Hepatocyte (in vitro differentiated cells): Measurements from ENCODE around the gene CDC5L. TPM values are rescaled to one million over a fixed set of nuclear protein-coding genes. Genes with fewer than 3 reads are reported as not detected.
A peak's percentile ranks its signal among the peaks of the same experiment; 100 is the strongest.

Experiments used
- DNase-seq: peaks from one replicate; pipeline ENCODE4 v3.0.0-alpha.2; 2016; ENCODE audit warnings: low spot score
- H2AFZ ChIP-seq: fragments of 200-600 bp; sonication (generic); 2 replicates; pipeline ENCODE4 v1.6.0; 2016; ENCODE audit warnings: antibody characterized with exemption, mild to moderate bottlenecking
- H3K27ac ChIP-seq: fragments of 200-600 bp; sonication (generic); 2 replicates; pipeline ENCODE4 v1.5.1; 2016; ENCODE audit warnings: mild to moderate bottlenecking
- H3K27me3 ChIP-seq: fragments of 200-600 bp; sonication (generic); 2 replicates; pipeline ENCODE4 v1.6.1; 2016
- H3K36me3 ChIP-seq: fragments of 200-600 bp; sonication (generic); replicated peaks from 2 replicates; pipeline ENCODE4 v1.5.1; 2016; ENCODE audit warnings: low read depth; ENCODE audit not compliant: insufficient read depth
- H3K4me1 ChIP-seq: fragments of 200-600 bp; sonication (generic); 2 replicates; pipeline ENCODE4 v1.5.1; 2016; ENCODE audit warnings: mild to moderate bottlenecking, moderate library complexity; ENCODE audit not compliant: insufficient read depth
- H3K4me2 ChIP-seq: fragments of 200-600 bp; sonication (generic); 2 replicates; pipeline ENCODE4 v1.6.0; 2016
- H3K4me3 ChIP-seq: fragments of 200-600 bp; sonication (generic); 2 replicates; pipeline ENCODE4 v1.5.1; 2016; ENCODE audit warnings: mild to moderate bottlenecking
- H3K79me2 ChIP-seq: fragments of 200-600 bp; sonication (generic); 2 replicates; pipeline ENCODE4 v1.6.0; 2017; ENCODE audit warnings: mild to moderate bottlenecking
- H3K9me2 ChIP-seq: fragments of 200-600 bp; sonication (generic); replicated peaks from 2 replicates; pipeline ENCODE4 v1.6.0; 2017; ENCODE audit warnings: mild to moderate bottlenecking; ENCODE audit not compliant: insufficient read depth
- H3K9me3 ChIP-seq: fragments of 200-600 bp; sonication (generic); 2 replicates; pipeline ENCODE4 v1.5.1; 2016; ENCODE audit warnings: low read depth, mild to moderate bottlenecking
- H4K20me1 ChIP-seq: fragments of 200-600 bp; sonication (generic); 2 replicates; pipeline ENCODE4 v1.6.0; 2016; ENCODE audit warnings: mild to moderate bottlenecking; ENCODE audit not compliant: insufficient read depth, poor library complexity, severe bottlenecking
- CTCF ChIP-seq: fragments of 200-600 bp; sonication (generic); IDR thresholded peaks from 2 replicates; pipeline ENCODE4 v1.5.1; 2016; ENCODE audit warnings: antibody characterized with exemption, mild to moderate bottlenecking; ENCODE audit not compliant: poor library complexity
- EZH2 ChIP-seq: fragments of 200-600 bp; sonication (generic); IDR thresholded peaks from 2 replicates; pipeline ENCODE4 v1.6.1; 2016; ENCODE audit warnings: antibody characterized with exemption, mild to moderate bottlenecking, borderline replicate concordance
- EZH2phosphoT487 ChIP-seq: fragments of 200-600 bp; sonication (generic); IDR thresholded peaks from one replicate; pipeline ENCODE4 v1.6.1; 2018; ENCODE audit warnings: antibody characterized with exemption, mild to moderate bottlenecking, low read depth, moderate library complexity; ENCODE audit not compliant: unreplicated experiment, severe bottlenecking
- WGBS: methylation state at CpG from one replicate; pipeline ENCODE4 v1.1.6; 2016; ENCODE audit warnings: low lambda C conversion rate; ENCODE audit errors: missing lambda C conversion rate; 5-methylcytosine and 5-hydroxymethylcytosine counted together
- polyA plus RNA-seq: library from polyadenylated mRNA; unstranded; fragments of >200 nt; fragmentation: Nextera tagmentation; extraction: Ambion mirVana; gene quantifications from 2 replicates; pipeline ENCODE4 v1.2.1, GENCODE V29; 2016
- total RNA-seq: library from RNA; depleted of rRNA; stranded (reverse); fragments of >200 nt; gene quantifications from 2 replicates; pipeline ENCODE4 v1.2.3, GENCODE V29; 2014

The CDC5L gene
- total and polyA plus RNA-seq, 2 experiments from 2014 or later: 10.0 to 23.1 TPM

GRCh38 chr6:44352259-44352658, 35.2 kb upstream of the CDC5L start:
- 80% methylated on average over 4 of the region's 4 CpGs for WGBS
- no peaks in the 10 kb centered on the region for H3K4me1 ChIP-seq
- H3K4me2 ChIP-seq: no peak overlapping the region
- no peaks in the 10 kb centered on the region for H3K27me3 ChIP-seq
- H3K79me2 ChIP-seq: no peaks in the 10 kb centered on the region
- H2AFZ ChIP-seq: no peak overlapping the region
- H3K9me3 ChIP-seq: no peaks in the 10 kb centered on the region
- H4K20me1 ChIP-seq: no peaks in the 10 kb centered on the region
- TF ChIP-seq EZH2phosphoT487 (no peak), EZH2 (no peak), CTCF (no peak)
- H3K27ac ChIP-seq: no peak overlapping the region
- no peak overlapping the region for H3K4me3 ChIP-seq
- H3K36me3 ChIP-seq: no peaks in the 10 kb centered on the region
- no peak for DNase-seq
- H3K9me2 ChIP-seq: no peaks in the 10 kb centered on the region

- TF ChIP-seq EZH2: no peak
- TF ChIP-seq EZH2phosphoT487: no peak
- TF ChIP-seq CTCF: no peak
- Histone ChIP-seq H3K4me1 (no peaks in the 10 kb centered on the region), H2AFZ (no peak overlapping the region), H3K4me2 (no peak overlapping the region), H3K27me3 (no peaks in the 10 kb centered on the region), H3K79me2 (no peaks in the 10 kb centered on the region), H3K9me2 (no peaks in the 10 kb centered on the region), H3K4me3 (no peak overlapping the region), H4K20me1 (no peaks in the 10 kb centered on the region), H3K27ac (peak overlapping the region; percentile 23), H3K36me3 (no peaks in the 10 kb centered on the region), H3K9me3 (no peaks in the 10 kb centered on the region)
- 32% methylated on average over 2 of the region's 2 CpGs for WGBS
- peak; percentile 32 for DNase-seq
Measured at GRCh38 chr6:44353336-44353735, 34.2 kb upstream of the CDC5L start.

GRCh38 chr6:44355640-44356039, 31.9 kb upstream of the CDC5L start:
- no peaks in the 10 kb centered on the region for H4K20me1 ChIP-seq
- H3K4me3 ChIP-seq: no peak overlapping the region
- no peak overlapping the region for H3K27ac ChIP-seq
- no peaks in the 10 kb centered on the region for H3K4me1 ChIP-seq
- no peaks in the 10 kb centered on the region for H3K9me2 ChIP-seq
- no peak overlapping the region for H2AFZ ChIP-seq
- no peak overlapping the region for H3K4me2 ChIP-seq
- no peaks in the 10 kb centered on the region for H3K27me3 ChIP-seq
- 74% methylated on average over 4 of the region's 4 CpGs for WGBS
- DNase-seq: no peak
- H3K9me3 ChIP-seq: no peaks in the 10 kb centered on the region
- H3K79me2 ChIP-seq: no peaks in the 10 kb centered on the region
- TF ChIP-seq EZH2 (no peak), CTCF (no peak), EZH2phosphoT487 (no peak)
- H3K36me3 ChIP-seq: no peaks in the 10 kb centered on the region

GRCh38 chr6:44356487-44356886, 31.0 kb upstream of the CDC5L start:
- no peak overlapping the region for H3K4me3 ChIP-seq
- H4K20me1 ChIP-seq: no peaks in the 10 kb centered on the region
- no peaks in the 10 kb centered on the region for H3K9me2 ChIP-seq
- 82% methylated on average over 1 of the region's 1 CpG for WGBS
- TF ChIP-seq EZH2: no peak
- TF ChIP-seq EZH2phosphoT487: no peak
- no peak for TF ChIP-seq CTCF
- H3K4me1 ChIP-seq: no peaks in the 10 kb centered on the region
- DNase-seq: no peak
- no peaks in the 10 kb centered on the region for H3K79me2 ChIP-seq
- no peak overlapping the region for H3K27ac ChIP-seq
- H3K4me2 ChIP-seq: no peak overlapping the region
- no peaks in the 10 kb centered on the region for H3K27me3 ChIP-seq
- H3K9me3 ChIP-seq: no peaks in the 10 kb centered on the region
- H3K36me3 ChIP-seq: no peaks in the 10 kb centered on the region
- H2AFZ ChIP-seq: no peak overlapping the region
